HG02798 (cell line): Measurements from ENCODE around the gene TTLL4.
A peak's percentile ranks its signal among the peaks of the same experiment; 100 is the strongest.

Experiments
- ATAC-seq: cut with Tn5 transposase; IDR thresholded peaks from one replicate; pipeline ENCODE4 v1.9.1; 2021; ENCODE audit warnings: mild to moderate bottlenecking; ENCODE audit not compliant: unreplicated experiment, poor library complexity

The TTLL4 gene

DNA sequence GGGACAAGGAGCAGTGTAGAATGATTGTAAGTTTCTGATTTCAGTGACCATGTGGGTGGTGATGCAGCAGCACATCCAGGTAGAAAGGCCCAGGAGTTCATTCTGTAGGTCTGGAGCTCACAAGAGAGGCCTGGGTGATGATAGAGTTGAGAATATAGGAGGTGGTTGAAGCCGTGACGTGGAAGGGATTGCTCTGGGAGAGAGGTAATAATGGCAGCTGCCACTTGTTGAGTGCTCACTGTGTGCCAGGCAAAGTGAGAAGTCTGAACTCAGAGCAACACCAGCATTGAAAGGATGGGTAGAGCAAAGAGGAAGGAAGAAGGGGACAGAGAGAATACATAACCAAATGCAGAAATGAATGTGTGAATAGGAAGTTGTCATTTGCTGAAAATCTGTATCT lies 3.3 kb downstream of the TTLL4 start:
- no peak for ATAC-seq

DNA sequence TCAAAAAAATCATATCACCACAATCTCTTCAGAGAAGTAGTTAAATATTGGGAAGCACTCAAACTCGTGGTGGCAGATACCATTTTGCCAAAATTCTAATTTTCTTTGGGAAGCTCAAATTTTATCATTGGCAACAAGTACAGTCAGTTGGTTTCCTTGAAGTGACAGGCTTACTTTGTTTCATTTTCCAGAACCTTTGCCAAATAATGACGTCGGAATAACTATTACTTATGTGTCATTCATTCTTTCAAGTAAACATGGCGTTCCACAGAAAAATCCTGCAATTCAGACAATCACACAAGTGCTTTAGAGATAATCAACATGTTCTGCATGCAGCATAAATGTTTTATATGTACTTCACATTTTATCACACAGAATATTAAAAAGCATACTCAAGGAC lies 5.4 kb downstream of the TTLL4 start:
- no peak for ATAC-seq

DNA sequence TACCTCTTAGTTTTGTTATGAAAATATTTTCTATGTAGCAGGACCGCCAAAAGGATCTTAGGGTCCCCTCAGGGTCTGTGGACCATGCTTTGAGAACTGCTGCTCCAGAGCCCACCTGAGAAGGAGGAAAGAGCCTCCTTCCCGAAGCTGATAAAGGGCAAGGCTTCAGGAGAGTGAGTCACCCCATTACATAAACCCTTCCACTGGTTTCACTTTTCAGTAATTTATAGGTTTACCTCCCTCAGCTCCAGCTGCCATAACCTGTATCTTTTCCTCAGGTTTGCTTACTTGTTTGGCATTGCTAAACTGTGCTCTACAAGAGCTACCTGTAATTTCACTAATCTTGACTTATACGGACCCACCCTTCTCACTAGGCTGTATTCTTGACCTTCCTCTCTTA lies 6.6 kb downstream of the TTLL4 start:
- ATAC-seq: no peak

DNA sequence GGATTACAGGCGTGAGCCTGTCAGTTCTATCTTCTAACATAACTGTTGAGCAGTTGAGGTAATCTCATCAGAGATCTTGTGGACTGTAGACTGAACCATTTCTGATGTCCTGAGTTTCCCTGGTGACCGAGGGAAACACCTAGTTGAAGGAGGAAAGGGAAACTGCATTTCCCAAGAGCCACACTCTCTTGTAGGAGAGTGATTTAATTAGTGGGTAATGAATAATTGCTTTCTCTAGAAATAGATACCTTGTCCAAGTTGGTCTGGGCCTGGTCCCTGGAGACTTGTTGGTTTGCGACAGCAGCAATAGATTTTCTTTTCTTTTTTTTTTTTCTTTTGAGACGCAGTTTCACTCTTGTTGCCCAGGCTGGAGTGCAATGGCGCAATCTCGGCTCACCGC lies 7.4 kb downstream of the TTLL4 start:
- ATAC-seq: no peak

DNA sequence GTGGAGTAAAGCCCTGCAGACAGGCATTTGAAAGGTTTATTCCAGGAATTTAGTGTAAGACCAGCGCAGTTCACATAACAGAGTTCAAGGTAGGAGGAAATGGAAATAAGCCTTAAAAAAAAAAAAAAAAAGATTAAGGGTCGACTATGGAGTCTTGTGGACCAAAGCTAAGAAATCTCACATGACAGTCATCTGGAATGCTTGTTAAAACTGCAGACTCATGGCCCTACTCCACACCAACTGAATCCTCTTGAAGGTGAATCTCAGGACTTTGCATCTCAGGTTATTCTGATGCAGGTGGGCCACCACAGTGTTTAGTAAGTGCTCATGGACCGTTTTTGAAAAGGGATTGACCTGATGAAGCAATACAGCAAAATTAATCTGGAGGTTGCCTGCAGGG lies 8.8 kb downstream of the TTLL4 start:
- no peak for ATAC-seq

DNA sequence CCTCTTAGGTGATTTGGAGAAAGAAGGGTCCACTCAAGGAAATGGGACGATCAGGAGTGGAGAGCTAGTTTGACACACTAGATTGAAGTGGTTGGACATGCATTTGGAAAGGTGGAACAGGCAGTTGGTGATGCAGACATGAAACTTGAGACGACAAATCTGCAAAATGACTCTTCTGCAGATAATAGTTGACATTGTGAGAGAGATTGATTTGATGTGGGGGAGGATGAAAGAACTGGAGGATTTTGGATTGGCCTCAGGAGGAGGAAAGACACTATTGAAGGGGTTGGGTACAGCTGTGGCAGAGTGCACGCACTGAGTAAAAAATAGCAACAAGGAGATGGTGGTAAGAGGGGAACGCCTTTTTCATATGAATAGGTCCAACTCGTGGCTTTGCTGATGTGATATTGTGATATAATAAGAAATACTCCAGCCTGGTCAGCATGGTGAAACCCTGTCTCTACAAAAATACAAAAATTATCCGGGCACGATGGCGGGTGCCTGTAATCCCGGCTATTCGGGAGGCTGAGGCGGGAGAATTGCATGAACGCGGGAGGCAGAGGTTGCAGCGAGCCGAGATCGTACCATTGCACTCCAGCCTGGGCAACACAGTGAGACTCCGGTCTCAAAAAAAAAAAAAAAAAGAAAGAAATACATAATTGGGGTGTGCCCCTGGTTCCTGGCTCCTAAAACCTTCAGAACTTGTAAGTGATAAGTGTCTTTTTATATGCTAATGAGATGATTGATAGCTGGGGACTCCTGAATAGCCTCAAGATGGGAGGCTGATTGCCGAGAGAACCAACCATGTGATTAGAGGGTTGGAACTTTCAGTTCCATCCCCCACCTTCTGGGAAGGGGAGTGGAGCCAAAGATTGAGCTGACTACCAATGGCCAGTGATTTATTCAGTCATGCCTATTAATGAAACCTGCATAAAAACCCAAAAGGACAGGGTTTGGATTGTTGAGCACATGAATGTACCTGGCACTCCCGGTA lies 9.7 kb downstream of the TTLL4 start:
- ATAC-seq: no peak

DNA sequence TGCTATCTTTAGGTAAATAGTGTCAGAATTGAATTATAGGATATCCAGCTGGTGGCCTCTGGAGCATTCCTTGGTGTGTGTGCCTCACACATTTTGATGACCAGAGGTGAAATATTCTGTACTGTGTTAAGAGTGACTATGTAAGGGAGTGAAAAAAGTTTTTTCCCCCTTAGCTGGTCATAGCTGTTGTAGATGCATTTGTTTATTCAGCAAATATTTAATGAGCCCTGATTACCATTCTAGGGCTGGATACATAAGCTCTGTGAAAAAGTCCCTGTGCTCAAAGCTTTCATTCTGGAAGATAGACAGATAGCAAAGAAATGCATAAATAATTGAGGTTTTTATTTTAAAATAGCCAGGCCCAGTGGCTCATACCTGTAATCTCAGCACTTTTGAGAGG lies 10.9 kb downstream of the TTLL4 start:
- ATAC-seq: no peak

DNA sequence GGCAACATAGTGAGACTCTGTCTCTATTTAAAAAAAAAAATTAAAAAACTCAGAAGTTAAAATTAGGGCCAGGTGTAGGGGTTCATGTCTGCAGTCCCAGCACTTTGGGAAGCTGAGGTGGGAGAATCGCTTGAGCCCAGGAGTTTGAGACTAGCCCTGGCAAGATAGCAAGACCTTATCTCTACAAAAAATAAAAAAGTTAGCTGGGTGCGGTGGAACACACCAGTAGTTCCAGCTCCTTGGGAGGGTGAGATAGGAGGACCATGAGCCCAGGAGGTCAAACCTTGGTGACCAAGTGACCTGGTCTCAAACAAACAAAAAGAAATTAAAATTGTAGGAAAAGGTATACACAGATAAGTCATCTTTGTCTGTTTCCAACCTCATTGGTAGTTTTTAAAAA lies 11.3 kb downstream of the TTLL4 start:
- no peak for ATAC-seq

DNA sequence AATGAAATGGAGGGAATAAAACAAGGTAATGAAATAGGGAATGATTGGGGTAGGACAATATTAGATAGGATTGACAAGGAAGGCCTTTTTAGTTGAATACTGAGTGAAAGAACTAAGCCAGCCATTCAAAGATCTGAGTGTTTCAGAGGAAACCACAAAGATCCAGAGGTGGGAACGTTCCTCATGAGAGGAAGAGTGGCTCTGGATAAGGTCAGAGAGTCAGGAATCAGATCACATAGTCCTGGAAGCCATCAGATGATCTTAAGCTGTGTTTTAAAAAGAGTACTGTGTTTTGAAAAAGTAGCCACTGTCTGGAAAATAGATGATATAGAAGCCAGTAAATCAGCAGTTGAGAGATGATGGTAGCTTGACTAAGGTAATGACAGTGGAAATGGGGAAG lies 11.8 kb downstream of the TTLL4 start:
- ATAC-seq: no peak

DNA sequence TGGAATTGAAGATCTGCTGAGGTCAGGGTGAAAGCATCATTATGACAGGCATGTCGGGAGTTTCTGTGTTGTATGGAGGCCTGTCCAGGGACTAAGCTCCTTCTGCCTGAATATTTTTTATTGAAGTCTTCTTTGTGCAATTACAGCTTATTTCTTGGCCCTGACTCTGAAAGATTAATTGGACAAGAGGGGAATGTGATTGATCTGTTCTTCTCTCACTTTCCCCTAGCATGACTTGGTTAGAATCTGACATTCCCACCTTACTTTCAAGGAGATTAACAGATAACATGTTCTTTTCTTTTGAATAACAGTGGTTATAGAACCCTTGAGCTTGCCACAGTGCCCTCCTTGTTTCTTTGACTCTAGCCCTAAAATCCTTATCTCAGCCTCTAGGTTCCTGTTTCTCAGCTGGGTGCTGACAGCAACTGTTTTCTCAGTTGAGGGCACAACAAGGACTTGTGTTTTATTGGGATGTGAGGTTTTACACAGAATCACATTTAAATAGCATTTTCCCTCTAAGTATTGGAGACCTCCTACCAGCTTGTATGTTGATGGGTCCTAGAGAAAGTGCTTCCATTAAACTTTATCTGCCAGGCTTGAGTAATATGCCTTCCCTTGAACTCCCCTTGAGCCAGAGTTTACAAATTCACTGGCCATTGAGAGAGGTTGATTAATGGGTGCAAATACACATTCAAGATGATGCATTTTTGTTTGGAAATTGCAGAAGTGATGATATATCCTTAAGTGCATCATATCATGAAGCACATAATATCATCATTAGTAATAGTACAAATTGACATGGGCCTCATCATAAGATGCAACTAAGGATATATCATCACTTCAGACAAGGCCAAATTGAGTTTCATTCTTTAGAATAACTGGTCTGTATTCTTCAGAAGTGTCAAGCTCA lies 12.5 kb downstream of the TTLL4 start:
- ATAC-seq: no peak

DNA sequence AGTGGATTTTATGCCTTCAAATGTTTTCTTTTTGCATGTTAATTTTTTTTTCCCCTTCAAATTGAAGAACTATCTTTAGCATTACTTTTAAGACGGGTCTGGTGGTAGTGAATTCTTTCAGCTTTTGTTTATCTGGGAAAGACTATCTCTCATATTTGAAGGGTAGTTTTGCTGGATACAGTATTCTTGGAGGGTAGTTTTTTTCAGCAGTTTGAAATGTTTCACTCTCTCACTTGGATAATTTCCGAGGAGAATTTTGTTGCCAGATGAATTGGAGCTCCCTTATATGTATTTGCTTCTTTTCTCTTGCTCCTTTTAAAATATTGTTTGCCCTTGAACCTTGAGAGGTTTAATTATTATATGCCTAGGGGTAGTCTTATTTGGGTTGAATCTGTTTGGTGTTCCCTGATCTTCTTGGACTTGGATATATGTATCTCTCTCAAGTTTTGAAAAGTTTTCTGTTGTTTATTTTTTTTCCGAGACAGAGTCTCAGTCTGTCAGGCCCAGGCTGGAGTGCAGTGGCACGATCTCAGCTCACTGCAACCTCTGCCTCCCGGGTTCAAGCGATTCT lies 15.5 kb downstream of the TTLL4 start:
- no peak for ATAC-seq

DNA sequence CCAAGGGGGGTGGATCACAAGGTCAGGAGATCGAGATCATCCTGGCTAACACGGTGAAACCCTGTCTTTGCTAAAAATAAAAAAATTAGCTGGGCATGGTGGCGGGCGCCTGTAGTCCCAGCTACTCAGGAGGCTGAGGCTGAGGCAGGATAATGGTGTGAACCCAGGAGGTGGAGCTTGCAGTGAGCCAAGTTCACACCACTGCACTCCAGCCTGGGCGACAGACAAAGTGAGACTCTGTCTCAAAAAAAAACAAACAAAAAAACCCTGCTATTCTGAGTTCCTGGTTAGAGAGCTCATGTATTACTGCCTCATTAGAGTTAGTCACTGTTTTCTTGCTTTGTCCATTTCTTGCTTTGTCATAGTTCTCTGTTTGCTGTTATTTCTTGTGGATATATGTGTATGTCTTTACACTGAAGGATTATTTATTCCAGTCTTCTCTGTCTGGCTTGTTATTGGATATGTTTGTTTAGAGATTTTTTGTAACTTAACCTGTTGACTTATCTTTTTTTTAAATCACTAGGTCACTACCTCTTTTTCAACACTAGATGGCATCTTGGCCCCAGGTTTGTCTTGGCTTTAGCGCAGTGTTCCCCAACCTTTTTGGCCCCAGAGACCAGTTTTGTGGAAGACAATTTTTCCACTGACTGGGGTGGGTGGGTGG lies 17.0 kb downstream of the TTLL4 start:
- ATAC-seq: no peak

DNA sequence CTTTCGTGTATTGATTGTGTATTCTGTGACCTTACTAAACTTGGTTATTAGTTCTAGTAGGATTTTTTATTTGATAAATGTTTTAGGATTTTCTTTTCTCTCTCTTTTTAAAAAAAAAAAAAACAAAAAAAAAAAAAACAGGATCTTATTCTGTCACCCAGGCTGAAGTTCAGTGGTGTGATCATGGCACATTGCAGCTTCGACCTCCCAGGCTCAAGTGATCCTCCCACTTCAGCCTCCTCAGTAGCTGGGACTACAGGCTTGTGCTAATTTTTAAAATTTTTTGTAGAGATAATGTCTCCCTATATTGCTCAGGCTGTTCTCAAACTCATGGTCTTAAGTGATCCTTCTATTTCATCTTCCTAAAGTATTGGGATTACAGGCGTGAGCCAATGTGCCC lies 19.0 kb downstream of the TTLL4 start:
- ATAC-seq: no peak

DNA sequence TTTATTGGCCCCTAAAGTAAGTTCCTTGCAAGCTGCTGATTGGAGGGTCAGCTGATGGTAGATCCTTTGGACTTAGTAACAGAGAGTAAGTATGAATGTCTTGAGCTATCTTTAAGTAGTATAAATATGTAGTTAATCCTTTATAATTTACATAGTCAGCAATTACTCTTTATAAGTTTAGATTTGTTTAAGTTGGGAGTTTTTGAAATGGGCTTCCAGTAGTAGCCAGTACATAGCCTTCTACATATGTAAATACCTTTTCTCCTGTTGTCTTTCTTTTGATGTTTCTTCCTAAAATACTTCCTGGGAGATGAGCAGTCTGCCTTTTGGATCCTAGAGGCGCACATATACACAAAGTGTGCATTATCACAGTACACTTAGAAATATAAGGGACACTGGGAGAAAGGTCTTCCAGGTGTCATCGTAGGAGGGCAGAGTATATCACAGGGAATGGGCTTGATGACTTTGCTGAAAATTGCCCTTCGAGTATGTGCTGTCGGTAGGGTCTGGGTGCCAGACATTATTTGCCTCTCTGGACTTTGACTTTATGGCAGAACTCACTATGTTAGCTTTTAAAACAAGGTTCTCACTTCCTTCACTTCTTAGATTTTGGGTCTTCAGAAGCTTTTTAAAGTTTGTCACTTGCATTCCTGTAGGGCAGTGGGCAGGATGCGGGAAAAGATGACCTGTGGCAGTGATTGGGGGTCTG lies 21.6 kb downstream of the TTLL4 start:
- ATAC-seq: no peak

DNA sequence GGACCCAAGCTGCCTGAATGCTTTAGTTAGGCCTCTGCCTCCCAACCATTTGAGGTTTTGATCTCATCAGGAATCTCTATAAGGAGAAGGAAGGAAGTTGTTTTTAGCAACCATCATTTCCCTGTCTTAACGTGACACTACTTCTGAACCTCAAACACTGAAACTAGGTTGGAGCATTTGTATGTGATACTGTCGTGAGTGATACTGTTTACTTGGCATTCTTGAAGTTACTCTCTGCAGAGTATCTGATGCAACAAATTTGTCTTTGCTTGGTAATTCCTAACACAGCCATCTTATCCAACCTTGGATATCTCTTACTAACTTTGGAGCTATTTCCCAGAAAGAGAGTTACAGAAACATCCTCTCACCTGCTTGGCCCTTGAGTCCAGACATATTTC lies 22.1 kb downstream of the TTLL4 start:
- no peak for ATAC-seq

DNA sequence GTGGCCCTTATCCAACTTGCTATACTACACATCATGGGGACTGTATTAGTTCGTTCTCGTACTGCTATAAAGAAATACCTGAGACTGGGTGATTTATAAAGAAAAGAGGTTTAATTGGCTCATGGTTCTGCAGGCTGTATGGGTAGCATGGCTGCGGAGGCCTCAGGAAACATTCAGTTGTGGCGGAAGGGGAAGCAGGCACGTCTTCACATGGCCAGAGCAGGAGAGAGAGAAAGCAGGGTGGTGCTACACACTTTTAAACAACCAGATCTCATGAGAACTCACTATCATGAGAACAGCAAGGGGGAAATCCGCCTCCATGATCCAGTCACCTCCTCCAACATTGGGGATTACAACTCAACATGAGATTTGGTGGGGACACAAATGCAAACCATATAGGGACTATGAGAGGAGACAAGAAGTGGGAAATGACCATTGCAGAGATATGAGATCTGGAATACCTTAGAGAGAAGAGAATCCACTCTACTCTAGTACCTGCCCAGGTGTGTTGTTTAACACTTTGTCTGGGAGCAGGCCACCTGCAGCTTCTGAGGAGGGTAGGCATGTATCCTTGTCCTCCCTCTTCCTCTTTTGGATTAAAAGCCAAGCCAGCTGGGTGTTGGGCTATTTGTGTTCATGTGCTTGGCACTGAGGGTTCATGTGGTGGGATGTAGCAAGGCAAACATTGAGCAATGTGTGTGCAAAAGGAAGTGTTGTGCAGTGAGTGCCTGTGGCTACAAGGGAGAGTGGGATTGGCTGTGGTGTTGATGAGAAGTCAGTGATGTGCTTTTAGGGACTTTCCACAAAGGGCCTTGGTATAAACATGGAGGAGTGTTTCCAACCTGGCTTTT lies 22.8 kb downstream of the TTLL4 start:
- peak; percentile 78 for ATAC-seq

DNA sequence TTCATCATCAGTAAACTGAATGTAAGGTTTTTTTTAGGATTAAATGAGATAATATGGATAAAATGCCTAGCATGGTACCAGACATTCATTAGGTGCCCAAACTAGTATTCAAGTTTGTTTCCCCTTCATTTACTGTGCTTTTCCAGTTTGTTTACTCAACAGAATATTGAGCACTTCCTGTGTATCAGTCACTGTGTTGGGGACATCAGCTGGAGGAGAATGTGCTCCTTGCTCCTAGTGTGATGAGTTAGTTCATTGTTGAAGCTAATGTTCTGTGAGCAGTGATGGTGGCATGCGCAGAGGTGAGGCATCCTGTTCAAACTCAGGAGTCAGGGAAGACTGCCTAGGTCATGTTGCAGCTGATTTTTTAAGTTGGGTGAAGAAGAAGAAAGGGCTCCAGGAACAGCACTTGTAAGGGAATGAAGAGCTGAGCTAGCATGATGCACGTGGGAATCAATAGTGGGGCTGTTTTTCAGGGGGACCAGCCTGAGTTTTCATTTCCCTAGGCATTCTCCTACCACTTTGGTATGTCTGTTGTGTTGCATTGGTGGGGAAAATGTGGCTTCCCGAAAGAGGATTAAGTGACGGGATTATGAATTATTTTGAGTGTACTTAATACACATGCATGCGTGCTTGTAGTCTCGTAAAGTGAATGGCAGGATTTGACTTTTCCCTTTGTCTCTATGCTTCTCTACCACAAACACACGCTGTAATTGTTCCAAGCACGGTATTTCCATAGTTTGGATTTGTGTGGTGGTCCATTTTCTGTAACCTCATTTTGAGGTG lies 23.7 kb downstream of the TTLL4 start:
- ATAC-seq: no peak

DNA sequence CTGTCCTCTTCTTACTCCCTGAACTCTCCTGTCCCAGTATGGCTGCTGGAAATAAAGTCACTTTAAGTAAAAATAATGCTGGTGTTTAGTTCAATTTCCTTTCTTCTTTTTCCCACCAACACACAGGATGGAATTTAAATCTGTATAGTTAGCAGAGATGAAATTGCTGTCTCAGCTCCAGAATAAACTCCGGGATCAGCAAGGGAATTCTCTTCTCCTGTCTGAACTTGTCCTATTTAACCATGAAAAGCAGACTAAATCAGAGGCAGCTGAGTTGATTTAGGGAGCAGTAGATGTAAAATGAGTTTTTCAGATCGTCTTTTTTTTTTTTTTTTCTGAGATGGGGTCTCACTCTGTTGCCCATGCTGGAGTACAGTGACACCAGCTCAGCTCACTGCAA lies 25.9 kb downstream of the TTLL4 start:
- ATAC-seq: no peak
